ENCODE results near the gene SLC26A8.

DNA sequence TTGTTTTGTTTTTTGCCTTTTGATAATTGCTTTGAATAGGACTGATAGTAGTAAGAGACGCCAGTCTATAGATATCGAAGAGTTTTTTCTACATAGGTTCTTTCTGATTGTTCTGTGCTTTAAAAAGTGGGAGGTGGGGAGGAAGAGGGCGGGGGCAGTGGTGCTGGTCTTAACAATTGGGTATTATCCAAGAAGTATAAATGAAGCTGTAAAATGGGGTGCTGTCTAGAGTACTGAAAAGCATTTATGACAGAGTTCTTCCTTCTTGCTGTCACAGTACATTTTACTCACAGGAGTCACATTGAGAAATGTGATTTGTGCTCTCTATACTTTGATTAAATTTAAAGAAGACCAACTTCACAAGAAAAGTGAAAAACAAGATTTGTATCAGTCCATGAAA is 44.1 kb upstream of the SLC26A8 start:
- TF ChIP-seq, protein P1, sequence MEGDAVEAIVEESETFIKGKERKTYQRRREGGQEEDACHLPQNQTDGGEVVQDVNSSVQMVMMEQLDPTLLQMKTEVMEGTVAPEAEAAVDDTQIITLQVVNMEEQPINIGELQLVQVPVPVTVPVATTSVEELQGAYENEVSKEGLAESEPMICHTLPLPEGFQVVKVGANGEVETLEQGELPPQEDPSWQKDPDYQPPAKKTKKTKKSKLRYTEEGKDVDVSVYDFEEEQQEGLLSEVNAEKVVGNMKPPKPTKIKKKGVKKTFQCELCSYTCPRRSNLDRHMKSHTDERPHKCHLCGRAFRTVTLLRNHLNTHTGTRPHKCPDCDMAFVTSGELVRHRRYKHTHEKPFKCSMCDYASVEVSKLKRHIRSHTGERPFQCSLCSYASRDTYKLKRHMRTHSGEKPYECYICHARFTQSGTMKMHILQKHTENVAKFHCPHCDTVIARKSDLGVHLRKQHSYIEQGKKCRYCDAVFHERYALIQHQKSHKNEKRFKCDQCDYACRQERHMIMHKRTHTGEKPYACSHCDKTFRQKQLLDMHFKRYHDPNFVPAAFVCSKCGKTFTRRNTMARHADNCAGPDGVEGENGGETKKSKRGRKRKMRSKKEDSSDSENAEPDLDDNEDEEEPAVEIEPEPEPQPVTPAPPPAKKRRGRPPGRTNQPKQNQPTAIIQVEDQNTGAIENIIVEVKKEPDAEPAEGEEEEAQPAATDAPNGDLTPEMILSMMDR (IDR thresholded peaks at IDR 0.05), result no peak
- no peak for TF ChIP-seq POLR2A (IDR thresholded peaks at IDR 0.05)
